GM15510 (cell line): ENCODE results near the gene RASD2.

Source experiments
- POLR2A ChIP-seq: IDR thresholded peaks from 3 replicates; pipeline ENCODE4 v1.6.1; 2011; ENCODE audit warnings: borderline replicate concordance; ENCODE audit not compliant: insufficient read length; ENCODE audit errors: extremely low read depth

The RASD2 gene

DNA sequence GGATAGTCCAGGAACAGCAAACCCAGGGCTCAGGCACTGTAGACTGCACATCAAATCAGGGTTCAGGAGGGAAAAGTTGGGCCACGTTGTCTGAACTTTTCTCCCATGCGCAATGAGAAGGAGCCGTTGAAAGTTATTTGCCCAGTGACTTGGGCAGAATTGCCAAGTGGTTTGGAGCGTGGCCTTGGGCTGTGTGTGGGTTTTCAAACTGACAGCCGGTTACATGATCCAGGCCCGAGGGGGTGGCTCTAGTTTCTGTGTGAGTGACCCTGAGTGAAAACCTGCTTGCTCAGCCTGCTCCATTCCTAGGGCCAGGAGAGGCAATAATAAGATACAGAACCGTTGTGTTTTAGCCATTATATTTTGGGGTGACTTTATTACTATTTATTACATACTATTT lies 56.2 kb downstream of the RASD2 start:
- no peak for TF ChIP-seq POLR2A

DNA sequence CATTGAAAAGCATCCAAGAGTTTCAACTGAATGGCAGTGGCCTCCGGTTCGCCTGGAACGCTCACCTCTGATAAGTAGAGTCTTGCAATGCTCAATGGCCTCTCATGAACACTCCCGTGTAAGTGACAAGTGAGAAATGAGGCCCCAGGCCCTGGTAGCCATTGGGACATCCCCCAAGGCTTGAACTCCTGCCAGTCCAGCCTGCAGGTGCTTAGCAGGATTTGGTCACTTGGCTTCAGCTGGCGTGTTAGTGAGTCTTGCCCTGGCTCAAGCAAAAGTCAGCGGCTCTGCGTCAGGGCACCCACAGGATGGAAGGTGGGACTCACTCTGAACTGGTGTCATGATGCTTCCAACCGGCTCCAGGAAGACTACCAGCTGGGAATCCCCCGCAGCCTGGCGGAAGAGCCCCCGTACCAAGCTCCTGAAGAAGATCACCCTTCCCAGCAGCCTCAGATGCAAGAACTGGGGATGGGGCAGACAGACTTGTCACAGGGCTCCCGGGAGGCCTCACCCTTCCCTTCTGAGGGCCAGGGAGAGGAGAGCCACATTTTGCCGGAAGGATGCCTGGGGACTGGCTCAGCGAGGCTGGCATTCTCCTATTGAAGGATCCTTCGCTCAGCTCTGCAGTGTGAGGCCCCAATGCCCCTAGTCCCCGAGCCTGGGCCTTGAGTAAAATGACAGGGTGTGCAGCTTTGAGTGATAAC lies 57.2 kb downstream of the RASD2 start:
- TF ChIP-seq POLR2A = no peak

DNA sequence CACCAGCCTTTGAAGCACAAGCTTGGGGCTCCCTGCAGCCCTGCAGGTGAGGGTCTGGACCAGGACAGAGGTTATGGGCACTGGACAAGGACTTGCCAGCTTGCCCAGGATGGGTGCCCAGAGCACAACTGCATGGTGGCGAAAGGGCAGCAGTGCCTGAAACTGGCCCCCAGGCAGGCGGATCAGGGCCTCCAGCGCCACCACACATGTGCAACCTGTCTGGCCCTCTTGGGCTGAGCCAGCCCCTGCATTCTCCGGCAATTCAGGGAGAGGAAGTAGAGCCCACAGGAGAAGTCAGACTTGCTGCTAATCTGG lies 57.7 kb downstream of the RASD2 start:
- no peak for TF ChIP-seq POLR2A

DNA sequence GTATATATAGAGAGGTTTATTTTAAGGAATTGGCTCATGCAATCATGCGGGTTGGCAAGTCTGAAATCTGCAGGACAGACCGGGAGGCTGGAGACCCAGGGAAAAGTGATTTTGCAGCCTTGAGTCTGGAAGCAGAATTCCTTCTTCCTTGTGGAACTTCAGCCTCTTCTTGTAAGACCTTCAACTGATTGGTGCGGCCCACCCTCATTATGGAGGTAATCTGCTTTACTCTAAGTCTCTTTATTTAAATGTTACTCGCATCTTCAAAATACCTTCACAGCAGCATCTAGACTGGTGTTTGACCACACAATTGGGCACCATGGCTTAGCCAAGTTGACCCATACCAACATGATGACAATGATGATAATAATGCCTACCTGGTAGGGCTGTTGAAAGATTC lies 58.7 kb downstream of the RASD2 start:
- TF ChIP-seq POLR2A = no peak

DNA sequence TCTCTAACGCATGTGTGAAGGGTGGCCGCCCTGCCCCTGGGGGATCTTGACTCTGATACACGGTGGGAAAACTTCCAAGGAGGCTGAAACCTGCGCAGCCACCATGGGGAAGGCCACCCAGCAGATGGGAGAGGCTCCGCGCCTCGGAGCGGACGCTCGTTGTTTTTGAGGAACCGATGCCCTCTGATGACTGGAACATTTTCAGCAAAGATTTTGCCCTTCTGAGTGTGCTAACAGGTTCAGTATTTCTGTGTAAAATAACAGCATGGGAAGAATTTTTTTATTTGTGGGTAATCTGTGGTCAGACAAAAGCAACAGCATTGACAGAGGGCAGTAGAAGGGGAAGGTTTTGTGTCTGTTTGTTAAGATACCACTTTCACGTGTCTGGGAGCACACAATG lies 59.8 kb downstream of the RASD2 start:
- TF ChIP-seq POLR2A = no peak

DNA sequence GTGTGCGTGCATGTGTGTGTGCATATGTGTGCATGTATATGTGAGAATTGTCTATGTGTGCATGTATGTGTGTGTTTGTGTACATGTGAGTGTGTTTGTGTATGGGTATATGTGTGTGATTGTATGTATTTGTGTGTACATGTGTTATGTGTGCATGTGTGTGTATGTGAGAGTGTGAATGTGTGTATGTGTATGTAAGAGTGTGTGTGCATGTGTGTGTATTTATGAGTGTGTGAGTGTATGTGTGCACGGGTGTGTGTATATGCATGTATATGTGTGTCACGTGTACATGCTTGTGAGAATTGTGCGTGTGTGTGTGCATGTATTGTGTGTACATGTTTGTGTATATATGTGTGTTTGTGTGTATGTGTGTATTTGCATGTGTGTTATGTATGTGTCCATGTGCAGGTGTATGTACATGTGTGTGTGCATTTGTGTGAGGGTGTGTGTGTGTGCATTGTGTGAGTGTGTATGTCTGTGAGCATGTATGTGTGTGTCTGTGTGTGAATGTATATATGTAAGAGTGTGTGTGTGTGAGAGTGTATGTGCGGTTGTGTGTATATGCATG lies 60.5 kb downstream of the RASD2 start:
- no peak for TF ChIP-seq POLR2A

DNA sequence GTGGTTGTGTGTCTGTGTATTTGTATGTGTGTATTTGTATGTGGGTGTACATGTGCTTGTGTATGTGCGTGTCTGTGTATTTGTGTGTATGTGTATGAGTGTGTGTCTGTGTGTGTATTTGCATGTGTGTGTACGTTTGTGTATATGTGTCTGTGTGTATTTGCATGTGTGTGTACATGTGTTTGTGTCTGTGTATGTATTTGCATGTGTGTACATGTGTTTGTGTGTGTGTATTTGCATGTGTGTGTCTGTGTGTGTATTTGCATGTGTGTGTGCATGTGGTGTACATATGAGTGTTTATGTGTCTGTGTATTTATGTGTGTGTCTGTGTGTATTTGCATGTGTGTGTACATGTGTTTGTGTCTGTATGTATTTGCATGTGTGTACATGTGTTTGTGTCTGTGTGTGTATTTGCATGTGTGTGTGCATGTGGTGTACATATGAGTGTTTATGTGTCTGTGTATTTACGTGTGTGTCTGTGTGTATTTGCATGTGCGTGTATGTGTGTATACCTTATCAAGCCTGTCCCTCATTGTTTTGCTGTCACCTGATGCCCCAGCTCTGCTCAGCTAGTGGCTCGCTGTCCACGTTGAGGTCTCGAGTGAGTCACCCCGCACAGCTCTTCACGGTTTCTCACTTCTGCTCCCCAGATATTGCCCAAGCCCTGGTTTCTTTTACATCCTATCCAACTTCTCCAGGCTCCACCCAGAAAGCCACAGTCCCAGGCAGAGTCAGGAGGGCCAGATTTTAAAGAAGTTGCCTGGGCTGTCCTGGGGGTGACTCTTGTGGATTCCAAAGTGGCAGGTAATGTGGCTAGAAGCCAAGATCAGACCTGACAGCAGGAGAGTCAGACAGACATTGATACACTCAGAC lies 61.3 kb downstream of the RASD2 start:
- TF ChIP-seq POLR2A = no peak
